Stimulated activated CD4-positive, alpha-beta T cell treated with anti-CD3 and anti-CD28 coated beads, Interleukin-4, amount 100 ng/mL, for 4 hours (primary cell): ENCODE measurements around the gene ADAMTSL1.

Experiments used
- DNase-seq, 2 experiments: peaks; one replicate each; pipeline ENCODE4 v3.0.0-alpha.2; 2020

Gene ADAMTSL1

DNA sequence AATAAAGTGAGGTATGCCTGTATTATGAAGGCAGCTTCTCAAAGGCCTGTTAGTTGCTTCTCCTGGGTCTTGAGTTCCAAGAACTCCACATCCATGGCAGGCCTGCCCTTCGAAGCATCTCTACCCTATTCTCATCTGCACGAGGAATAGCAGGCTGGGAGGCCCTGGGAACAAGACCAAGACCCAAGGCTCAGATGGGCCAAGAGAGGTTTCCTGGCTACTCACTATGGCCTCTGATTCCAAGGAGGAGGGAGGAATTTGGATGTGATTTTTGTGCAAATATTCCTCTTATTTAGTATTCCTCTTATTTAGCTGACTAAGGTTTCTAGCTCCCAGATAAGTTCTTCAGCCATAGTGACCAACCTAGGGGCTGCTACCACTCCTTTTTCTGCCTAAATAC is 407.8 kb downstream of the ADAMTSL1 start:
- no peak for DNase-seq

- DNase-seq = no peak
These were observed 413.6 kb downstream of the ADAMTSL1 start for GRCh38 chr9:18887546-18887945.

DNA sequence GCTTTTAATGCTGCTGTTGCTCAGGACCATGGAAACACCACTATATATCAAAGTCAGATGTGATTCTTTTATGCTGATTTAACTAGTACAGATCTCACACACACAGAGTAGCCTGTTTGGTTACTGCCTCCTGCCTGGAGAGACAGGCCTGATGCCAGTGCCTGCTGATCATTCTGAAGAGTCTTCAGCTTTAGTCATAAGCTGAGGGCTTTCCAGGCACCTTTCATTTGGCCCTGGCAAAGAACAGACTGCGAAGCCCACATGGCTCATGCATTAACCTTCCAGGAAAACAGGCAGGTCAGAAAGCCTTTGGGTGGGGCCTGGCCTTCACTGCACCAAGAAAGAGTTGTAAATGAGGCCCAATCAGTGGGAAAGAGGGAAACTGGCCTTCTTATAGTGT is 414.3 kb downstream of the ADAMTSL1 start:
- no peak for DNase-seq

GRCh38 chr9:18889550-18889949 is 415.6 kb downstream of the ADAMTSL1 start:
- no peak for DNase-seq

GRCh38 chr9:18890372-18890771 is 416.4 kb downstream of the ADAMTSL1 start:
- no peak for DNase-seq

DNA sequence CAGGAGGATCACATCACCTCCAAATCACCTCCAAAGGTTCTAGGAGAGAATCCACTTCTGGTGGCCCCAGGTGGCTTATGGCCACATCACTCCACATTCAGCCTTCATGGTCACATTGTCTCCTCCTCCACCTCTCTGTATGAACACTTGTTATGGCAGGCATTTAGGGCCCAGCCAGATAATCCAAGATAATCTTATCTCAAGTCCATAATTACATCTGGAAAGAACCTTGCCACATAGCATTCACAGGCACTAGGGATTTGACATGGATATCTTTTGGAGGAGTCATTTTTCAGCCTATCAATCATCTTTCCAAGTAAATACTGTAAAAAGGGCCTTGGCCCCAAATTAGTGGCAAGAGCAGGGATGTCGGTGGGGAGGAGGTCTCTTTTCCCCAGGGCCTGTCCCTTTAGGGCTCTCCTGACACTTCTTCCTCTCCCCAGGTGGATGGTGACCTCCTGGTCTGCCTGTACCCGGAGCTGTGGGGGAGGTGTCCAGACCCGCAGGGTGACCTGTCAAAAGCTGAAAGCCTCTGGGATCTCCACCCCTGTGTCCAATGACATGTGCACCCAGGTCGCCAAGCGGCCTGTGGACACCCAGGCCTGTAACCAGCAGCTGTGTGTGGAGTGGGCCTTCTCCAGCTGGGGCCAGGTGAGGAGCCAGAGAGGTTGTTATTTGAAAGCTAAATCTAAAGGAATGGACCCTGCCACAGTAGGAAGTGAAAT is 418.2 kb downstream of the ADAMTSL1 start:
- DNase-seq = no peak

GRCh38 chr9:18893046-18893445 is 419.1 kb downstream of the ADAMTSL1 start:
- DNase-seq = no peak

DNA sequence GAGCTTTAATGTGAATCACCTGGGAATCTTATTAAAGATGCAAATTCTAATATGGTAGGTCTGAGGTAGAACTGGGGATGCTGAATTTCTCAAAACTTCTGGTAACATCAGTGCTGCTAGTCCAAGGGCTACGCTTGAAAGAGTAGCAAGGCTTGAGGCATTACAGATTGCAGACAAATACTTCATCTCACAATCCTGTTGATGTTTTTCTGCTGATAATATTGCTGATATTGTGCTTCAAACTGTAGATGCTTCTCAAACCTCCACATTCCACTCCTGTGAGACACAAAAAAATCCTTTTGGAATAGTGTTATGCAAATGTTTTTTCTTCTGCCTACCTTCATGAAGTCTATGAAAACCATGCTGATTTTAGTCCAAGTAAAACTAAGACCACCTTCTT is 419.5 kb downstream of the ADAMTSL1 start:
- DNase-seq = no peak

DNA sequence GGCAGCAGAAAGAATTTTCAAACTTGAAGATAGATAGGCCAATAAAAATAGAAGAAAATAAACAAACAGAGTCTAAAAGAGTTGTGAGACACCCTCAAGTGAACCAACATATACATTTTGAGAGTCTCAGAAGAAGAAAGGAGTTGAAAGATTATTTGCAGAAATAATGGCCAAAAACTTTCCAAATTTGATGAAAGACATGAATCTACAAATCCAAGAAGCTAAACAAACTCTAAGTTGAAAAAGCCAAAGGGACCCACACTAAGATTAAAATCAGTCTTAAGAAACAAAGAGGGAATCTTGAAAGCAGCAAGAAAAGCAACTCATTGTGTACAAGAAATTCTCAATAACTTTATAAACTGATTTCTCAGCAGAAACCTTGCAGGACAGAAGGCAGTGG is 422.1 kb downstream of the ADAMTSL1 start:
- DNase-seq = no peak

DNA sequence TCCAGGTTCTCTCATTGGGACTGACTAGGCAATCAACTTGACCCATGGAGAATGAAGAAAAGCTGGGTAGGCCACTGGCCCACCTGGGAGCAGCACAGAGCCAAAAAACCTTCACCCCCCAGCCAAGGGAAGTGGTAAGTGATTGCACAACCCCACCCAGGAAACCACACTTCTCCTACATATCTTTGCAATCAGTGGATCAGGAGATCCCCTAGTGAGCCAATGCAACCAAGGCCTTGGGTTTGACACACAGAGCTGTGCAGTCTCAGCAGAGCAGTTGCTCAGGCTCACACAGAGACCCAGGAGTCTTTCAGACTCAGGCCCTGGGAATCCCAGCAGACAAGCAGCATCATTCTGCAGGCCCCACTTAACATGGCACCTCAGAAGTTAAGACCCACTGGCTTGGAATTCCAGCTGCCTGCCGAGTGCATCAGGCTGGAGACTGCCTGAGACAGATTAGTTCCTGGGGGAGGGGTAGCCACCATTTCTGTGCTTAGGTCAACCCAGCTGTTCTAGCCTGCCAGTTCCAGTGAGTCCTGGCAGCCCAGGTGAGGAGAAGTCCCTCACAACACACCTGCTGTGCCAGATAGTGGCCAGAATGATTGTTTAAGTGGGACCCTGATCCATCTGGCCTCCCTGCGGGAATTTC is 422.7 kb downstream of the ADAMTSL1 start:
- no peak for DNase-seq

DNA sequence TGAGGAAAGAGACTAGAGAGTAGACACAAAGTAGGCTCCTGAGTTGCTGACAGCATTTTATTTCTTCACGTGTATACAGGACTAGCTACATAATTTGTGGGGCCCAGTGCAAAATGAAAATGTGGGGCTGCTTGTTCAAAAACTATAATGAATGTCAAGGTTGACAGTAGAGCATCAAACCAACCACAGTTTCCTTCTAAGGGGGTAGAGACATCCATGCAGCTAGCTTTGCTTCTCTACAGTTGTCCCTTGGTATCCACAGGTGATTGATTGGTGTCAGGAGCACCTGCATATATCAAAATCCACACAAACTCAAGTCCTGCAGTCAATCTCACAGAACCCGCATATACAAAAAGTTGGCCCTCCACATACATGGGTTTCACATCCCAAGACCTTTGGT is 429.5 kb downstream of the ADAMTSL1 start:
- DNase-seq = no peak

GRCh38 chr9:18905028-18905882 is 431.3 kb downstream of the ADAMTSL1 start:
- no peak for DNase-seq

DNA sequence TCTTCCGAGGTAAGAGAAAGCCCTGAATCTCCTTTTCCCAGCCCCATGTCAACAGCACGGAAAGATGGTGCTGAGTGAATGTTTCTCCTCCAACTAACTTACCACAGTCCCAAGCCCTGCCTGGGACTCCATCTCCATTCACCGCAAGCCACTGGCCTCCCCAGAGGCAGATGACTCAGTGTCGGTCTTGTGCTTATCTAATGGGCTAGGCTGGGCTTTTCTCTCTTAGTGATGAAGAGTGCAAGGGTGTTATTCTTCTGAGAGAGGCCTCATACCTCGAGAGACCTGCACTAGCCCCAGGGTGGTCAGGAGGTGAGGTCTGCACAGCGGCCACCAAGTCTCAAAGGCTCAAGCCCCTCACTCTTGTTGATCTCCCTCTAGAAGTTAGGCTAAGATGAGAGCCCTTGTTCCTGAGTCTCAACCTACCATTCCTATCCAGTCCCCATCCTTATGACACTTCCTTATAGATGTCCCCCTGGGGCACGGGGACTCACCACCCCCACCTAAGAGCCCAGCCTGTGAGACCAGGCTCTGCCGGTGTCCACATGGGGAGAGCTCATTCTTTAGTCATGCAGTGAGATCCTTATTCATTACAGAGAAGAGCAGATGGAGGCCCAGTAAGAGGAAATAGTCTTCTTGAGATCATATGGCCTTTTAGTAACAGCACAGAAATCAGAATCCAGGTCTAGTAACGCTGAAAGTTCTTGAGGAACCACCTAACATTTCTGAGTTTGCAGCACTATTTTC is 432.1 kb downstream of the ADAMTSL1 start:
- DNase-seq = no peak

GRCh38 chr9:18906656-18907395 is 432.9 kb downstream of the ADAMTSL1 start:
- DNase-seq = no peak

GRCh38 chr9:18907927-18908625 is 434.1 kb downstream of the ADAMTSL1 start:
- no peak for DNase-seq

GRCh38 chr9:18909140-18910018 is 435.4 kb downstream of the ADAMTSL1 start:
- no peak for DNase-seq

DNA sequence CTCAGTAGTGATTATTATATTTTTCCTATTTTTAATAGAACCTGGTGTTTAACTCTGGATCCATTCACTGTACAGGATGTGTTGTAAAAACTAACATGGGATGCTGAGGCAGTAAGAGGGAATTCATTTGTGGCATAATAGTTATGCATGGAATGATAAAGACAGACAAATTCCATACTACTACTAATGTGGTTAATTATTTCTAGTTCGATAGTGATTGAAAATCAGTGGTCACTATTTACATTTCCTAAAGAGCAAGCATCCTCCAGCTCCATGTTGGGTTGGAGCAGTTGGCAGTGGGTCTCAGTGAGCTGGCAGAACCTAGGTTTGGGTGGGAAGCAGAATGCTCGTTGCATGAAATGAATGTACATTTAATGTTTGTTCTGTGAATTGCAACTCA is 436.5 kb downstream of the ADAMTSL1 start:
- no peak for DNase-seq

GRCh38 chr9:18910916-18911315 is 437.0 kb downstream of the ADAMTSL1 start:
- DNase-seq = no peak

GRCh38 chr9:18911714-18912342 is 437.9 kb downstream of the ADAMTSL1 start:
- no peak for DNase-seq
